WTC11 (cell line): ENCODE measurements around the gene BCAM. TPM values are rescaled to one million over a fixed set of nuclear protein-coding genes. Genes with fewer than 3 reads are reported as not detected.

Experiments used
- ATAC-seq: fragments of 200-7000 bp; cut with Tn5 transposase; 2 replicates; pipeline ENCODE4 v1.10.0; 2021; ENCODE audit warnings: mild to moderate bottlenecking, moderate library complexity
- CTCF ChIA-PET: fragments of 300-600 bp; sonication (Branson Sonifier 250); formaldehyde crosslinking; loops from one replicate; lab custom pipeline; 2021; ENCODE audit warnings: antibody characterized with exemption; lab: Charles Lee
- POLR2A ChIA-PET: fragments of 350-600 bp; sonication (Branson Sonifier 250); formaldehyde crosslinking; loops from one replicate; lab custom pipeline; 2021; ENCODE audit warnings: antibody characterized with exemption; lab: Charles Lee
- DNase-seq: peaks from one replicate; pipeline ENCODE4 v3.0.0; 2021; ENCODE audit warnings: low spot score
- H3K27ac Mint-ChIP-seq: 2 replicates; pipeline ENCODE4 v1.8.0; 2021; ENCODE audit warnings: mixed read lengths
- H3K27me3 Mint-ChIP-seq: 2 replicates; pipeline ENCODE4 v1.8.0; 2021; ENCODE audit warnings: low read depth, mild to moderate bottlenecking, moderate library complexity, mixed read lengths
- H3K36me3 Mint-ChIP-seq: 2 replicates; pipeline ENCODE4 v1.8.0; 2021; ENCODE audit warnings: mixed read lengths
- H3K4me1 Mint-ChIP-seq: 2 replicates; pipeline ENCODE4 v1.8.0; 2022; ENCODE audit warnings: mixed read lengths
- H3K4me3 Mint-ChIP-seq: 2 replicates; pipeline ENCODE4 v1.8.0; 2021; ENCODE audit warnings: mild to moderate bottlenecking, moderate library complexity, mixed read lengths
- H3K9me3 Mint-ChIP-seq: 2 replicates; pipeline ENCODE4 v1.8.0; 2021; ENCODE audit warnings: mixed read lengths
- ESRRA ChIP-seq: sonication (generic); formaldehyde crosslinking; IDR thresholded peaks from 2 replicates; pipeline ENCODE4 v1.8.1; 2022; ENCODE audit warnings: mild to moderate bottlenecking, missing genetic modification reagents, borderline replicate concordance
- FOXJ3 ChIP-seq: sonication (generic); formaldehyde crosslinking; IDR thresholded peaks from 2 replicates; pipeline ENCODE4 v1.9.0; 2021; ENCODE audit warnings: missing genetic modification reagents, mild to moderate bottlenecking, borderline replicate concordance
- GTF2I ChIP-seq: fragments of 250-450 bp; sonication (Bioruptor Pico); conservative IDR thresholded peaks from 2 replicates; pipeline ENCODE4 v1.4.0; 2021; ENCODE audit warnings: mild to moderate bottlenecking
- KAT7 ChIP-seq: sonication (generic); formaldehyde crosslinking; IDR thresholded peaks from 2 replicates; pipeline ENCODE4 v1.8.1; 2023; ENCODE audit warnings: missing genetic modification reagents, mild to moderate bottlenecking, borderline replicate concordance
- MXD4 ChIP-seq: fragments of 250-450 bp; sonication (Bioruptor Pico); IDR thresholded peaks from 2 replicates; pipeline ENCODE4 v1.8.0; 2021; ENCODE audit warnings: mild to moderate bottlenecking, moderate library complexity, borderline replicate concordance
- NFATC4 ChIP-seq: fragments of 250-450 bp; sonication (Bioruptor Pico); IDR thresholded peaks from 2 replicates; pipeline ENCODE4 v1.9.0; 2021; ENCODE audit warnings: mild to moderate bottlenecking
- SMAD3 ChIP-seq: sonication (generic); formaldehyde crosslinking; IDR thresholded peaks from 2 replicates; pipeline ENCODE4 v1.8.0; 2022; ENCODE audit warnings: missing genetic modification reagents, mild to moderate bottlenecking, borderline replicate concordance
- TP53 ChIP-seq: sonication (generic); formaldehyde crosslinking; IDR thresholded peaks from 2 replicates; pipeline ENCODE4 v1.8.1; 2023; ENCODE audit warnings: mild to moderate bottlenecking, missing genetic modification reagents
- ZBTB21 ChIP-seq: sonication (generic); formaldehyde crosslinking; IDR thresholded peaks from 2 replicates; pipeline ENCODE4 v1.8.1; 2023; ENCODE audit warnings: mild to moderate bottlenecking, missing genetic modification reagents, borderline replicate concordance
- ZNF121 ChIP-seq: sonication (generic); formaldehyde crosslinking; IDR thresholded peaks from 2 replicates; pipeline ENCODE4 v1.8.0; 2023; ENCODE audit warnings: missing genetic modification reagents
- ZNF232 ChIP-seq: sonication (generic); formaldehyde crosslinking; IDR thresholded peaks from 2 replicates; pipeline ENCODE4 v1.8.0; 2022; ENCODE audit warnings: mild to moderate bottlenecking, missing genetic modification reagents
- ZNF416 ChIP-seq: fragments of 250-450 bp; sonication (Bioruptor Pico); IDR thresholded peaks from 2 replicates; pipeline ENCODE4 v1.9.0; 2021; ENCODE audit warnings: mild to moderate bottlenecking, inconsistent platforms
- ZNF671 ChIP-seq: fragments of 250-450 bp; sonication (Bioruptor Pico); IDR thresholded peaks from 2 replicates; pipeline ENCODE4 v1.8.0; 2021; ENCODE audit warnings: mild to moderate bottlenecking
- total RNA-seq: library from RNA; stranded (reverse); gene quantifications from 3 replicates; pipeline ENCODE4 v1.2.3, GENCODE V29; 2021
- TF ChIP-seq, protein P1 (sequence below): fragments of 250-450 bp; sonication (Bioruptor Pico); IDR thresholded peaks from 2 replicates; pipeline ENCODE4 v1.9.0; 2021; ENCODE audit warnings: mild to moderate bottlenecking, borderline replicate concordance
- TF ChIP-seq, protein P2 (sequence below): fragments of 200-600 bp; IDR thresholded peaks from 2 replicates; pipeline ENCODE4 v1.8.0; 2022; ENCODE audit warnings: antibody characterized with exemption
- TF ChIP-seq, protein P3 (sequence below): fragments of 250-450 bp; sonication (Bioruptor Pico); IDR thresholded peaks from 2 replicates; pipeline ENCODE4 v1.9.0; 2021; ENCODE audit warnings: mild to moderate bottlenecking
- TF ChIP-seq, protein P4 (sequence below): sonication (generic); formaldehyde crosslinking; IDR thresholded peaks from 2 replicates; pipeline ENCODE4 v1.8.0; 2022; ENCODE audit warnings: mild to moderate bottlenecking, missing genetic modification reagents
- TF ChIP-seq, protein P5 (sequence below): fragments of 250-450 bp; sonication (Bioruptor Pico); IDR thresholded peaks from 2 replicates; pipeline ENCODE4 v2.1.2; 2022; ENCODE audit warnings: mild to moderate bottlenecking, moderate library complexity
- TF ChIP-seq, protein P6 (sequence below): sonication (generic); formaldehyde crosslinking; conservative IDR thresholded peaks from 2 replicates; pipeline ENCODE4 v1.8.1; 2022; ENCODE audit warnings: mild to moderate bottlenecking, missing genetic modification reagents

The BCAM gene
- total RNA-seq, 1 experiment from 2014 or later: 73.1 TPM

DNA sequence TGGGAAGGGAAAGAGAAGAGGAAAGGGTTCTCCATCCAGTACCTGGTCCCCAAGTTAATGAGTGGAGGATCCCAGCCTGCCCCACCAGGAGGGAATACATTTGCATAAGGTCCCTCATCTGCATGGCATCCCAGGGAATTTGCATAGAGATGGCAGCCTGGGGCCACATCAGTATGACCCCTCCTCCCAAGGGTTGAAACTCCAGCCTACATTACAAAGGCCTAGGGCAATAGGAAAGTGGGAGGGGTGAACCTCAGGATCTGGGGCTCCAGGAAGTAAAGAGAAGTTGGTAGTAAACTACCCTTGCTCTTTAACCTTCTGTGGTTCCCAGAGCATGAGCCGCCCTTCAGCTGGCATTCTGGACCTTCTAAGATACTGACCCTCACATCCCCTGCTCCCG lies 30.4 kb downstream of the BCAM start:
- H3K9me3 Mint-ChIP-seq: no peaks in the 10 kb centered on the region
- H3K4me1 Mint-ChIP-seq: peaks cover 6% of the 10 kb centered on the region
- peak; percentile 82 for ATAC-seq
- ChIA-PET POLR2A (no interaction called here), CTCF (interaction anchor here (0.7 kb wide), 1 partner anchor 150 kb away, joined by 3 read pairs; no protein-coding TSS in a partner anchor)
- H3K36me3 Mint-ChIP-seq: no peaks in the 10 kb centered on the region
- H3K4me3 Mint-ChIP-seq: no peak overlapping the region
- peak; percentile 36 for DNase-seq
- TF ChIP-seq, protein P1, sequence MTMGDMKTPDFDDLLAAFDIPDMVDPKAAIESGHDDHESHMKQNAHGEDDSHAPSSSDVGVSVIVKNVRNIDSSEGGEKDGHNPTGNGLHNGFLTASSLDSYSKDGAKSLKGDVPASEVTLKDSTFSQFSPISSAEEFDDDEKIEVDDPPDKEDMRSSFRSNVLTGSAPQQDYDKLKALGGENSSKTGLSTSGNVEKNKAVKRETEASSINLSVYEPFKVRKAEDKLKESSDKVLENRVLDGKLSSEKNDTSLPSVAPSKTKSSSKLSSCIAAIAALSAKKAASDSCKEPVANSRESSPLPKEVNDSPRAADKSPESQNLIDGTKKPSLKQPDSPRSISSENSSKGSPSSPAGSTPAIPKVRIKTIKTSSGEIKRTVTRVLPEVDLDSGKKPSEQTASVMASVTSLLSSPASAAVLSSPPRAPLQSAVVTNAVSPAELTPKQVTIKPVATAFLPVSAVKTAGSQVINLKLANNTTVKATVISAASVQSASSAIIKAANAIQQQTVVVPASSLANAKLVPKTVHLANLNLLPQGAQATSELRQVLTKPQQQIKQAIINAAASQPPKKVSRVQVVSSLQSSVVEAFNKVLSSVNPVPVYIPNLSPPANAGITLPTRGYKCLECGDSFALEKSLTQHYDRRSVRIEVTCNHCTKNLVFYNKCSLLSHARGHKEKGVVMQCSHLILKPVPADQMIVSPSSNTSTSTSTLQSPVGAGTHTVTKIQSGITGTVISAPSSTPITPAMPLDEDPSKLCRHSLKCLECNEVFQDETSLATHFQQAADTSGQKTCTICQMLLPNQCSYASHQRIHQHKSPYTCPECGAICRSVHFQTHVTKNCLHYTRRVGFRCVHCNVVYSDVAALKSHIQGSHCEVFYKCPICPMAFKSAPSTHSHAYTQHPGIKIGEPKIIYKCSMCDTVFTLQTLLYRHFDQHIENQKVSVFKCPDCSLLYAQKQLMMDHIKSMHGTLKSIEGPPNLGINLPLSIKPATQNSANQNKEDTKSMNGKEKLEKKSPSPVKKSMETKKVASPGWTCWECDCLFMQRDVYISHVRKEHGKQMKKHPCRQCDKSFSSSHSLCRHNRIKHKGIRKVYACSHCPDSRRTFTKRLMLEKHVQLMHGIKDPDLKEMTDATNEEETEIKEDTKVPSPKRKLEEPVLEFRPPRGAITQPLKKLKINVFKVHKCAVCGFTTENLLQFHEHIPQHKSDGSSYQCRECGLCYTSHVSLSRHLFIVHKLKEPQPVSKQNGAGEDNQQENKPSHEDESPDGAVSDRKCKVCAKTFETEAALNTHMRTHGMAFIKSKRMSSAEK: no peak
- TF ChIP-seq MXD4 (CRISPR knock-in tag): no peak
- no peak for TF ChIP-seq ZNF416 (CRISPR knock-in tag)
- no peak for TF ChIP-seq ESRRA (CRISPR knock-in tag)
- TF ChIP-seq ZNF671 (CRISPR knock-in tag): no peak
- TF ChIP-seq ZBTB21: no peak
- TF ChIP-seq SMAD3 (CRISPR knock-in tag): no peak
- TF ChIP-seq, protein P2, sequence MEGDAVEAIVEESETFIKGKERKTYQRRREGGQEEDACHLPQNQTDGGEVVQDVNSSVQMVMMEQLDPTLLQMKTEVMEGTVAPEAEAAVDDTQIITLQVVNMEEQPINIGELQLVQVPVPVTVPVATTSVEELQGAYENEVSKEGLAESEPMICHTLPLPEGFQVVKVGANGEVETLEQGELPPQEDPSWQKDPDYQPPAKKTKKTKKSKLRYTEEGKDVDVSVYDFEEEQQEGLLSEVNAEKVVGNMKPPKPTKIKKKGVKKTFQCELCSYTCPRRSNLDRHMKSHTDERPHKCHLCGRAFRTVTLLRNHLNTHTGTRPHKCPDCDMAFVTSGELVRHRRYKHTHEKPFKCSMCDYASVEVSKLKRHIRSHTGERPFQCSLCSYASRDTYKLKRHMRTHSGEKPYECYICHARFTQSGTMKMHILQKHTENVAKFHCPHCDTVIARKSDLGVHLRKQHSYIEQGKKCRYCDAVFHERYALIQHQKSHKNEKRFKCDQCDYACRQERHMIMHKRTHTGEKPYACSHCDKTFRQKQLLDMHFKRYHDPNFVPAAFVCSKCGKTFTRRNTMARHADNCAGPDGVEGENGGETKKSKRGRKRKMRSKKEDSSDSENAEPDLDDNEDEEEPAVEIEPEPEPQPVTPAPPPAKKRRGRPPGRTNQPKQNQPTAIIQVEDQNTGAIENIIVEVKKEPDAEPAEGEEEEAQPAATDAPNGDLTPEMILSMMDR: no peak
- TF ChIP-seq, protein P3, sequence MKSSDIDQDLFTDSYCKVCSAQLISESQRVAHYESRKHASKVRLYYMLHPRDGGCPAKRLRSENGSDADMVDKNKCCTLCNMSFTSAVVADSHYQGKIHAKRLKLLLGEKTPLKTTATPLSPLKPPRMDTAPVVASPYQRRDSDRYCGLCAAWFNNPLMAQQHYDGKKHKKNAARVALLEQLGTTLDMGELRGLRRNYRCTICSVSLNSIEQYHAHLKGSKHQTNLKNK: no peak
- TF ChIP-seq TP53: no peak
- no peak for TF ChIP-seq FOXJ3 (CRISPR knock-in tag)
- peaks cover 60% of the 10 kb centered on the region for H3K27me3 Mint-ChIP-seq
- H3K27ac Mint-ChIP-seq: no peak overlapping the region

DNA sequence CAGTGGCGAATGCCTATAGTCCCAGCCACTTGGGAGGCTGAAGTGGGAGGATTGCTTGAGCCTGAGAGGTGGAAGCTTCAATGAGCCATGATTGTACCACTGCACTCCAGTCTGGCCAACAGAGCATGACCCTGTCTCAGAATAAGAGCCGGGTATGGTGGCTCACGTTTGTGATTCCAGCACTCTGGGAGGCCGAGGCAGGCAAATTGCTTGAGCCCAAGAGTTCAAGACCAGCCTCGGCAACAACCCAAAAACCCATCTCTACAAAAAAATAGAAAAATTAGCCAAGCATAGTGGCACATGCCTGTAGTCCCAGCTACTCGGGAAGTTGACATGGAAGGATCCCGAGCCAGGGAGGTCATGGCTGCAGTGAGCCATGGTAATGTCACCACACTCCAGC lies 31.9 kb downstream of the BCAM start:
- TF ChIP-seq GTF2I (CRISPR knock-in tag) (no peak), ZNF232 (CRISPR knock-in tag) (no peak), ZNF121 (peak; percentile 56; the same call in 1 of the 2 replicates)
- TF ChIP-seq, protein P4, sequence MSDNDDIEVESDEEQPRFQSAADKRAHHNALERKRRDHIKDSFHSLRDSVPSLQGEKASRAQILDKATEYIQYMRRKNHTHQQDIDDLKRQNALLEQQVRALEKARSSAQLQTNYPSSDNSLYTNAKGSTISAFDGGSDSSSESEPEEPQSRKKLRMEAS (CRISPR knock-in tag): no peak
- CTCF ChIA-PET: interaction anchor here (0.9 to 1.0 kb wide), 2 partner anchors 65 to 117 kb away, joined by 3 read pairs; partner anchors contain the start of gene APOE
- H3K4me3 Mint-ChIP-seq: no peak overlapping the region
- DNase-seq (no peak), ATAC-seq (no peak)
- no peak overlapping the region for H3K27ac Mint-ChIP-seq
- peaks cover 10% of the 10 kb centered on the region for H3K4me1 Mint-ChIP-seq
- H3K36me3 Mint-ChIP-seq: no peaks in the 10 kb centered on the region
- POLR2A ChIA-PET: interaction anchor here (0.9 kb wide), 1 partner anchor 10 kb away, joined by 3 read pairs; no protein-coding TSS in a partner anchor
- H3K27me3 Mint-ChIP-seq: peaks cover 46% of the 10 kb centered on the region
- H3K9me3 Mint-ChIP-seq: no peaks in the 10 kb centered on the region

DNA sequence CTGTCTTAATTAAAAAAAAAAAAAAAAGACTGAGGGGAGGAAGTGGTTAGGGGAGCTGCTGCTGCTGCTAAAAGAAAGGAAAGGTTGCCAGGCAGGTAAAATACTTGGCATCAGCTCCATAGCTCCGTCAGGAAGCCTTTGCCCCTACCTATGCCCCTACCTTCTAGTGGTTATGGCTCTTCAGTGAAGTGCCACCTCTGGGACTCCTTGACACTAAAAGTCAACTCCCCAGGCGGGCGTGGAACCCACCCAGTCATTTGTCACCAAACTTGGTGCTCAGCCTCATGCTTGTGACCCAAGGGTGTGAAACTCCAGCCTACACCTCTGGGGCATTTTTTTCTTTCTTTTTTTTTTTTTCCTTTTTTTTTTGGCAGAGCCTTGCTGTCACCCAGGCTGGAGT lies 32.3 kb downstream of the BCAM start:
- ChIA-PET POLR2A (interaction anchor here (0.9 kb wide), 1 partner anchor 9 kb away, joined by 3 read pairs; no protein-coding TSS in a partner anchor), CTCF (interaction anchor here (0.6 to 1.0 kb wide), 3 partner anchors 65 to 535 kb away, joined by 3 read pairs; partner anchors contain the start of gene APOE)
- Mint-ChIP-seq H3K27ac (no peak overlapping the region), H3K9me3 (no peaks in the 10 kb centered on the region), H3K36me3 (no peaks in the 10 kb centered on the region), H3K27me3 (peaks cover 41% of the 10 kb centered on the region), H3K4me3 (no peak overlapping the region)
- no peak for DNase-seq
- ATAC-seq: no peak
- TF ChIP-seq, protein P5, sequence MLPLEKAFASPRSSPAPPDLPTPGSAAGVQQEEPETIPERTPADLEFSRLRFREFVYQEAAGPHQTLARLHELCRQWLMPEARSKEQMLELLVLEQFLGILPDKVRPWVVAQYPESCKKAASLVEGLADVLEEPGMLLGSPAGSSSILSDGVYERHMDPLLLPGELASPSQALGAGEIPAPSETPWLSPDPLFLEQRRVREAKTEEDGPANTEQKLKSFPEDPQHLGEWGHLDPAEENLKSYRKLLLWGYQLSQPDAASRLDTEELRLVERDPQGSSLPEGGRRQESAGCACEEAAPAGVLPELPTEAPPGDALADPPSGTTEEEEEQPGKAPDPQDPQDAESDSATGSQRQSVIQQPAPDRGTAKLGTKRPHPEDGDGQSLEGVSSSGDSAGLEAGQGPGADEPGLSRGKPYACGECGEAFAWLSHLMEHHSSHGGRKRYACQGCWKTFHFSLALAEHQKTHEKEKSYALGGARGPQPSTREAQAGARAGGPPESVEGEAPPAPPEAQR (CRISPR knock-in tag): no peak
- TF ChIP-seq, protein P6, sequence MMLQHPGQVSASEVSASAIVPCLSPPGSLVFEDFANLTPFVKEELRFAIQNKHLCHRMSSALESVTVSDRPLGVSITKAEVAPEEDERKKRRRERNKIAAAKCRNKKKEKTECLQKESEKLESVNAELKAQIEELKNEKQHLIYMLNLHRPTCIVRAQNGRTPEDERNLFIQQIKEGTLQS (CRISPR knock-in tag): no peak
- no peak for TF ChIP-seq KAT7 (CRISPR knock-in tag)
- TF ChIP-seq NFATC4: no peak
- TF ChIP-seq, all 79 proteins: peak for 0
- peaks cover 10% of the 10 kb centered on the region for H3K4me1 Mint-ChIP-seq
